Right lobe of liver (tissue), 6 donors: ENCODE measurements around the gene RNF121. TPM values are rescaled to one million over a fixed set of nuclear protein-coding genes. Genes with fewer than 3 reads are reported as not detected.

Experiments
- ATAC-seq, 4 donors: fragments of 200-7000 bp; cut with Tn5 transposase; one replicate each; pipeline ENCODE4 v1.9.1; 2020; ENCODE audit warnings: mild to moderate bottlenecking in 4 of 4, moderate library complexity in 4 of 4
- DNase-seq, 3 donors: peaks; one replicate each; pipeline ENCODE4 v3.0.0-alpha.2; 2020
- H3K27ac ChIP-seq, 3 donors: fragments of 200-600 bp; one replicate each; pipeline ENCODE4 v1.8.0; 2022
- H3K27me3 ChIP-seq, 2 donors: fragments of 200-600 bp; one replicate each; pipeline ENCODE4 v1.8.0; 2022
- H3K36me3 ChIP-seq, 4 donors: fragments of 200-600 bp; sonication (generic) in 1 of 4; one replicate each; pipeline versions ENCODE4 v1.5.1 to v1.8.0; 2017 to 2022; ENCODE audit warnings: control low read depth in 1 of 4
- H3K4me1 ChIP-seq, 4 donors: fragments of 200-600 bp; sonication (generic) in 1 of 4; one replicate each; pipeline versions ENCODE4 v1.5.1 to v1.8.0; 2017 to 2022; ENCODE audit warnings: control low read depth in 1 of 4
- H3K4me3 ChIP-seq, 3 donors: fragments of 200-600 bp; one replicate each; pipeline ENCODE4 v1.8.0; 2022
- H3K9me3 ChIP-seq, 4 donors: fragments of 200-600 bp; sonication (generic) in 1 of 4; one replicate each; pipeline versions ENCODE4 v1.5.1 to v1.8.0; 2017 to 2022; ENCODE audit warnings: control low read depth in 1 of 4
- POLR2A ChIP-seq: fragments of 450-650 bp; IDR thresholded peaks from one replicate; pipeline ENCODE4 v1.6.1; 2017; ENCODE audit warnings: antibody characterized with exemption, mild to moderate bottlenecking
- WGBS: methylation state at CpG from one replicate; pipeline ENCODE4 v1.1.6; 2018; ENCODE audit warnings: low coverage, low lambda C conversion rate; ENCODE audit not compliant: insufficient coverage; ENCODE audit errors: missing lambda C conversion rate; 5-methylcytosine and 5-hydroxymethylcytosine counted together
- intact Hi-C, 2 donors: fragments of 100-400 bp; cut with DNase I; formaldehyde crosslinking; loops; one replicate each; pipeline versions ENCODE4 v1.11.2 to v1.14.1; 2022
- total RNA-seq, 6 experiments: library from RNA; depleted of rRNA in 2 of 6; stranded (reverse); fragments of >200 nt in 2 of 6; fragmentation: NEBNext Ultra II Directional in 3 of 6; extraction: Animal tissue kit (Norgen Biotek cat#: 25700) in 3 of 6; gene quantifications; one replicate each; pipeline versions ENCODE4 v1.1.0 to v1.2.4, GENCODE V29; 2016 to 2023
- TF ChIP-seq, protein P1 (sequence below), 4 donors: fragments of 200-600 bp in 3 of 4; fragments of 450-650 bp in 1 of 4; IDR thresholded peaks; one replicate each; pipeline versions ENCODE4 v1.5.1 to v1.8.0; 2016 to 2022; ENCODE audit warnings: antibody characterized with exemption in 4 of 4, mild to moderate bottlenecking in 2 of 4
- donor health status: DM: no; HTN: yes; CAD: no.
- donor health status: DM: no; HTN: no; CAD: no.
- donor health status: DM: no; HTN: no; CAD: no.
- donor health status: DM: no; HTN: yes; CAD: no.
- donor health status: DM: no; HTN: yes; CAD: no.

The RNF121 gene
- total RNA-seq, 6 experiments from 2014 or later, result 14.8 to 23.7 (median 18.9) TPM

DNA sequence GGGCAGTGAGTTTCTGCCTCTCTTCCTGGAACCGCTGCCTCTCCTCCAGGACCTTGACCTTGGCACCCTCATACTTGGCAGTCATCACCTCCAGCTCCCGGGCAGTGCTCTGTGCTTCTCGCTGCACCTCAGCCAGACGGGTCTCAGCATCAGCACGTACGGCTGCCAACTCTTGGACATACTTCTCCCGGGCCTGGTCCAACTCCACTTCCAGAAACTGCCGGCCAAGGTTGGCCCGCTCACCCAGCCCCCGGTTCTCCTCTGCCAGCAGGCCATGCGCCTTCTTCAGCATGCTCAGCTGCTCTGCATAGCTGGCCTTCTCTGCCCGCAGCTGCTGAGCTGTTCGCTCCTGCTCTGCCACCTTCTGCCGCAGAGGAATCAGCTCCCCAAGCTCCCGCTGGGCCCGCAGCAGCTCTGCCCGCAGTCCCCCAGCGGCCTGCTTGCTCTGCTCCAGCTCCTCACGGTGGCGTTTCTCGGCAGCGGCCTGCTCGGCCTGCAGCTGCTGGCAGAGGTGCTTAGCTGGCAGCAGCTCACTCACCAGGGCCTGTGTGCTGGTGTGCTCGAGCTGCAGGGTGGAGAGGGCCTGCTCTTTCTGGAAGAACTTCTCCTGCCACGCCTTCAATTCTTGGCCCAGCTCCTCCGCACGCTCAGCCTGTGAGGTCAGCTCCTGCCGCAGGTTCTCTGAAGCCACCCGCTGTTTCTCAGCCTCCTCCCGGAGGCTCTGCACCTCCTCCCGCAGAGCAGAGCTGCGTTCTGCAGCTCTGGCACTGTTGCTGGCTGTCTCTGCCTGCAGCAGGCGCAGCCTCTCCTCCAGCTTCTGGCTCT is 84.3 kb downstream of the RNF121 start:
- Histone ChIP-seq H3K4me1 (peaks cover 0 to 18% (median 6%) of the 10 kb centered on the region in 4 donors), H3K27ac (no peak overlapping the region), H3K9me3 (no peaks in the 10 kb centered on the region), H3K27me3 (no peaks in the 10 kb centered on the region), H3K36me3 (peaks cover 4 to 87% (median 63%) of the 10 kb centered on the region in 4 donors), H3K4me3 (no peak overlapping the region)
- ATAC-seq (peak; percentile 54 to 76 (median 65)), DNase-seq (peak in 2 of 3 donors; percentile 70 to 71)
- TF ChIP-seq, protein P1, sequence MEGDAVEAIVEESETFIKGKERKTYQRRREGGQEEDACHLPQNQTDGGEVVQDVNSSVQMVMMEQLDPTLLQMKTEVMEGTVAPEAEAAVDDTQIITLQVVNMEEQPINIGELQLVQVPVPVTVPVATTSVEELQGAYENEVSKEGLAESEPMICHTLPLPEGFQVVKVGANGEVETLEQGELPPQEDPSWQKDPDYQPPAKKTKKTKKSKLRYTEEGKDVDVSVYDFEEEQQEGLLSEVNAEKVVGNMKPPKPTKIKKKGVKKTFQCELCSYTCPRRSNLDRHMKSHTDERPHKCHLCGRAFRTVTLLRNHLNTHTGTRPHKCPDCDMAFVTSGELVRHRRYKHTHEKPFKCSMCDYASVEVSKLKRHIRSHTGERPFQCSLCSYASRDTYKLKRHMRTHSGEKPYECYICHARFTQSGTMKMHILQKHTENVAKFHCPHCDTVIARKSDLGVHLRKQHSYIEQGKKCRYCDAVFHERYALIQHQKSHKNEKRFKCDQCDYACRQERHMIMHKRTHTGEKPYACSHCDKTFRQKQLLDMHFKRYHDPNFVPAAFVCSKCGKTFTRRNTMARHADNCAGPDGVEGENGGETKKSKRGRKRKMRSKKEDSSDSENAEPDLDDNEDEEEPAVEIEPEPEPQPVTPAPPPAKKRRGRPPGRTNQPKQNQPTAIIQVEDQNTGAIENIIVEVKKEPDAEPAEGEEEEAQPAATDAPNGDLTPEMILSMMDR (IDR thresholded peaks at IDR 0.05), result no peak
- TF ChIP-seq POLR2A, result no peak
- WGBS, result 80% methylated on average over 1 of the region's 33 CpGs
- intact Hi-C loops, result no loop called here

DNA sequence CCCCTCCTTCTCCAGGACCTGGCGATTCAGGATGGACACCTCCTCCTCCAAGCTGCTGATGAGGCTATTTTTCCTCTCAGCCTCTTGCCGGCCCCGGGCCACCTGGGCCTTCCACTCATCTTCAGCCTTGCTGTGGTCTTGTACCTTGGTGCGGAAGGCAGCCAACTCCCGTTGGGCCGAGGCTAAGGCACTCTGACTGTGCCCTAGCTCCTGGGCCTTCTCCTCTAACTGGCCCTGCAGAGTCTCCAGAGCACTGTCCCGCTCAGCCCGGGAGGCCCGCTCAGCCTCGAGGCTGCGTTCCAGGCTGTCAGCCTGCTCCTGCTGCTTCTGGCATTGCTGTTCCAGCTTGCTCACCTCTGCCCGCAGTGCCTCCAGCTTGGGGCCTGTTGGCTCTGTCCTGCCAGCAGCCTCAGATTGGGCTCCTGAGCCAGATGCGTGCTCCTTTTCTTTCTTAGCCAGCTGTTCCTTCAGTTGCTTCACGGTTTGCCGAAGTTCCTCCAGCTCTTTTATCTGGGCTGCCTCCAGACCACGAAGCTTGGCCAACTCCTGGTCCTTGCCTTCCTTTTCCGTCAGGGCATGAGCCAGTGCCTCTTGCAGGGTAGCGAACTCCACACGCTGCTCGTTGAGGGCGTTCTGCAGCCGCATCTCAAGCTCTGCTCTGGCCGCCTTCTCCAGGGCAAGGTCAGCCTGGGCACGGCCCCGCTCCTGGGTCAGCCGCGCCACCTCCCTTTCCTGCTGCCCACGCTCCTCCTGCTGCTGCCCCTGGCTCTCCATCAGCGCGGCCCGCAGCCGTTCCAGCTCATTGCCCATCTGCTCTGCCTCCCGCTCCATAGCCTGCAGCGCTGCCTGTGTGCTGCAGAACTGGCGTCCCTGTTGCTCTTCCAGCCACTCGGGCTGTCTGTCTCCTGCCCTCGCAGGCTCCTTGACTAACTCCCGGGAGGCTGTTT is 85.2 kb downstream of the RNF121 start:
- H3K36me3 ChIP-seq, result peaks cover 4 to 87% (median 66%) of the 10 kb centered on the region in 4 donors
- no peaks in the 10 kb centered on the region for H3K9me3 ChIP-seq
- H3K27ac ChIP-seq, result no peak overlapping the region
- intact Hi-C loops, result no loop called here
- H3K4me1 ChIP-seq, result peaks cover 0 to 18% (median 6%) of the 10 kb centered on the region in 4 donors
- no peak for TF ChIP-seq POLR2A
- TF ChIP-seq, protein P1 (IDR thresholded peaks at IDR 0.05), result no peak
- 93% methylated on average over 8 of the region's 38 CpGs for WGBS
- no peaks in the 10 kb centered on the region for H3K27me3 ChIP-seq
- no peak for ATAC-seq
- H3K4me3 ChIP-seq, result no peak overlapping the region
- no peak for DNase-seq

DNA sequence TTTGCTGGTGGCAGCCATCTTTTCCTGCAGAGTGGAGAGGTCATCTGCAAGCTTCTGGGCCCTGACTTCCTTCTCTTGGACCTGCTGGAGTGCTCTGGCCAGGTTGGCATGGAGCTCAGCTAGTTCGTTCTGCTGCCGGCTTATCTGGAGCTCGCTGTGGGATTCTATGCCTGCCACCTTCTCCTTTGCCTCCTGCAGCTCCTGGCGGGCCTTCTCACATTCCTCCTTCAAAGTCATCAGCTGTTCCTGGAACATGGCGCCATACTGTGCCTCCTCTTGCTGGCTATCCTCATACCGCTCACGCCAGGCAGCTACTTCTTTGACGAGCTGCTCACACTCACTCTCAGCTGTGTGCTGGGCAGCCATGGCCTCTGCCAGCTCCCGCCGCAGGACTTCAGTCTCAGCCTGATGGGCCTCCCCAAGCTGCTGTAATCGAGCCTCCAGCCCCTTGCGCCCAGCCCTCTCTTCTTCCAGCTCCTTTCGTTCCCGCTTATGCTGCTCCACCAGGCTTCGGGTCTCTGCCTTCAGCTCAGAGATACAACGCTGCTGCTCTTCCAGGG is 86.0 kb downstream of the RNF121 start:
- Histone ChIP-seq H3K36me3 (peaks cover 7 to 90% (median 67%) of the 10 kb centered on the region in 4 donors), H3K27me3 (no peaks in the 10 kb centered on the region), H3K9me3 (no peaks in the 10 kb centered on the region), H3K4me3 (no peak overlapping the region), H3K27ac (no peak overlapping the region), H3K4me1 (peaks cover 0 to 18% (median 6%) of the 10 kb centered on the region in 4 donors)
- 96% methylated on average over 14 of the region's 16 CpGs for WGBS
- intact Hi-C loops, result no loop called here
- TF ChIP-seq, protein P1 (IDR thresholded peaks at IDR 0.05), result no peak
- no peak for TF ChIP-seq POLR2A
- no peak for ATAC-seq
- DNase-seq, result no peak

DNA sequence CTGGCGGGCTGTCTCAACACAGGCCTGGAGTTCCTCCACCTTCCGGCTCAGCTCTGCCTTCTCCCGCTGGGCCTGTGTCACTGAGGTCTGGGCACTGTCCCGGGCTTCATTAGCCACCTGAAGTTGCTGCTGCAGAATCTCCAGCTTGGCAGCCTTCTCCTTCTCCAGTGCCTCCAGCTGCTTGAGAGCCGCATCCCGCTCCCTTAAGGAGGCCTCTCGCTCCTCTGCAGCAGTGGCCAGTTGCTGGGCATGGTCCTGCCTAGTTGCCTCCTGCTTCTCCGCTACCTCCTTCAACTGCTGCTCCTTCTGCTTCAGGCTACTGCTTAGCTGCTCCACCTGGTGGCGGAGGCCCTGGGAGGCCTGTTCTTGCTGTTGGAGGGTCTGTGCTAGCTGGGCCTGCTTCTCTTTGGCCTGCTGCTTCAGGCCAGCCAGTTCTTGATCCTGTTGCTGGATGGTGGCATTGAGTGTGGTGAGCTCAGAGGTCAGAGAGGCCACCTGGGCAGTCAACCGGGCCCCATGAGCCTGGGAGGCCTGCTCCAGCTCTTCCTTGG is 86.7 kb downstream of the RNF121 start:
- no peak overlapping the region for H3K27ac ChIP-seq

More for the DNA sequence above, 86.7 kb downstream of the RNF121 start:
- Histone ChIP-seq H3K27me3 (no peaks in the 10 kb centered on the region), H3K4me1 (peaks cover 0 to 18% (median 6%) of the 10 kb centered on the region in 4 donors), H3K36me3 (peaks cover 7 to 90% (median 66%) of the 10 kb centered on the region in 4 donors), H3K4me3 (no peak overlapping the region), H3K9me3 (no peaks in the 10 kb centered on the region)
- 93% methylated on average over 5 of the region's 10 CpGs for WGBS
- peak in 2 of 4 donors; percentile 8 to 12 for ATAC-seq
- no peak for DNase-seq
- intact Hi-C loops, result no loop called here
- TF ChIP-seq POLR2A, result no peak
- TF ChIP-seq, protein P1 (IDR thresholded peaks at IDR 0.05), result peak in 2 of 4 donors; percentile 23 to 34
